Stimulated activated CD4-positive, alpha-beta T cell treated with anti-CD3 and anti-CD28 coated beads, Interleukin-4, amount 100 ng/mL, for 24 hours (primary cell): ENCODE results near the gene KDM3B.

Experiments used
- DNase-seq: peaks from one replicate; pipeline ENCODE4 v3.0.0-alpha.2; 2020

Gene KDM3B

DNA sequence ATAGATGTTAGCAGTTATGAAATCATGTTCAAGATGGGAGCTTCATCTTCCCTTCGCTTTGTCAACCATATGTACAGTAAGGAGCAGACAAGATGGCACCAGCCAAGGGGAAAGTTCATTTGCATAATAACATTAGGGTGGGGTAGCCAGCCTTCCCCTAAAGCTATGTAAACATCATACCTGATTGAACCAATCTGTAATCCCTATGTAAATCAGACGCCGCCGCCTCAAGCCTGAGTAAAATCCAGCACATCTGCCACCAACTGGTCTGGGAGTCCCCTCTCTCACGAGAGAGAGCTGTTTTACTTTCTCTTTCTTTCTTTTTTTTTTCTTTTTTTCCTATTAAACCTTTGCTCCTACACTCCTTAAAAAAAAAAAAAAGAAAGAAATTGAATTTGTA is 55.5 kb downstream of the KDM3B start:
- DNase-seq, result peak; percentile 12

DNA sequence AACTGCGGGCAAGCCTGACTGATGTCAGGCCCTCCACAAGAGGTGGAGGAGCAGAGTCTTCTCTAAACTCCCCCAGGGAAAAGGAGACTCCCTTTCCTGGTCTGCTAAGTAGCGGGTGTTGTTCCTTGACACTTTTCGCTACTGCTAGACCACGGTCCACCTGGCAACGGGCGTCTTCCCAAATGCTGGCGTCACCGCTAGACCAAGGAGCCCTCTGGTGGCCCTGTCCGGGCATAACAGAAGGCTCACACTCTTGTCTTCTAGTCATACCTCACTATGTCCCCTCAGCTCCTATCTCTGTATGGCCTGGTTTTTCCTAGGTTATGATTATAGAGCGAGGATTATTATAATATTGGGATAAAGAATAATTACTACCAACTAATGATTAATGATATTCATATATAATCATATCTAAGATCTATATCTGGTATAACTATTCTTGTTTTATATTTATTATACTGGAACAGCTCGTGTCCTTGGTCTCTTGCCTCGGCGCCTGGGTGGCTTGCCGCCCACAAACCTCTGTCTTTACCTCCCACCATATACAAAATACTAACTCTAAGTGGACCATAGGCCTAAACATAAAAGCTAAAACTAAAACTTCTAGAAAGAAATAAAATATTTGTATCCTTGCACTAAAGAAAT is 58.6 kb downstream of the KDM3B start:
- DNase-seq, result peak; percentile 25

DNA sequence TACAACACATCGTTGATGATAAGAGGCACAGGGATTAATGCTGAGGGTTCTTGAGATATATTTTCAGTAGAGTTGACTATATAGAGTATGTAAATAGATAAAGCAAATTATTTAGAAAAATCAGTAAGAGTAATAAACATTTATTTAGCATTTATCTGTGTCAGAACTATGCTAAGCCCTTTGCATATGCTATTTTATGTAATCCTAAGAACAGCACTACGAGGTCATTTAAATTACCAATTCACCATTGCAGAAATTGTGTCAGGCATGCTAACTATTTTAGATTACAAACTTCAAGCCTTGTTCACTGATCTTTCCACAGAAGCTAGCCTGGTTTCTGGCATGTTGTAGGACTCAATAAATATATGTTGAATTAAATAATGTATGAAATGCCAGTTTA is 66.0 kb downstream of the KDM3B start:
- DNase-seq, result no peak

DNA sequence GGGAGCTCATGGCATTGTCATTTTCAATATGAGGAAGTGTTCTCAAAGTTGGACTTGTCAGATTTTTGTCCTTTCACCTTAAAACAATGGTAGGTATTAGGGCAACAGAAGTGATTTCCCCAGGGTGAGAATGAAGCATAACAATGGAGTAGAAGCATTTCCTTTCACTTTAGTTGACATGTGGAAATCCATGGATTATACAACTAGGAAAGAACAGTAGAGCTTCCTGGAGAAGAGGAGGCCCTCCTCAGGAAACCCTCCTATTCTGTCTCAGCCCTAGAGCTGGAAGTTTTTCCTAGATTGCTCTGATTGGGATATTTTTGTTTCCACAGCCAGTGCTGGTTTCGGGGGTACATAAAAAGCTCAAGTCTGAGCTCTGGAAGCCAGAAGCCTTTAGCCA is 72.6 kb downstream of the KDM3B start:
- no peak for DNase-seq

DNA sequence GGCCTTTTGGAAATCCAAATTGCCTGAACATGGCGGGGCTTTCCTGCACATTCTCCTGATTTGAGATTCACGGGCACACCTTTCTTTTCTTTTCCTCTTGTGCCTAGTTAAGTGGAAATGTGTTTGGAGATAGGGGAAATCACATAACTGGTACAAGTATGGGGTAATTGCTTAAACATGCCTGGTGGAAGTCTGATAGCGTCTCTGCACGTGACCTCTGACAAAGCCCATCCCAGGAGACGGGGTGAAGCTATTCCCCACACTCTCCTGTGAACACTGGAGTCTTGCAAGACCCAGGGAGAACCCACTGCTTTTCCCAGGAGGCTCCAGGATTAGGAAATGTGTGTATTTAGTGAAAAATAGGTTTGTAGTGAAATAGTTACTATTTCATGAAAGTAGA is 83.5 kb downstream of the KDM3B start:
- DNase-seq, result no peak

DNA sequence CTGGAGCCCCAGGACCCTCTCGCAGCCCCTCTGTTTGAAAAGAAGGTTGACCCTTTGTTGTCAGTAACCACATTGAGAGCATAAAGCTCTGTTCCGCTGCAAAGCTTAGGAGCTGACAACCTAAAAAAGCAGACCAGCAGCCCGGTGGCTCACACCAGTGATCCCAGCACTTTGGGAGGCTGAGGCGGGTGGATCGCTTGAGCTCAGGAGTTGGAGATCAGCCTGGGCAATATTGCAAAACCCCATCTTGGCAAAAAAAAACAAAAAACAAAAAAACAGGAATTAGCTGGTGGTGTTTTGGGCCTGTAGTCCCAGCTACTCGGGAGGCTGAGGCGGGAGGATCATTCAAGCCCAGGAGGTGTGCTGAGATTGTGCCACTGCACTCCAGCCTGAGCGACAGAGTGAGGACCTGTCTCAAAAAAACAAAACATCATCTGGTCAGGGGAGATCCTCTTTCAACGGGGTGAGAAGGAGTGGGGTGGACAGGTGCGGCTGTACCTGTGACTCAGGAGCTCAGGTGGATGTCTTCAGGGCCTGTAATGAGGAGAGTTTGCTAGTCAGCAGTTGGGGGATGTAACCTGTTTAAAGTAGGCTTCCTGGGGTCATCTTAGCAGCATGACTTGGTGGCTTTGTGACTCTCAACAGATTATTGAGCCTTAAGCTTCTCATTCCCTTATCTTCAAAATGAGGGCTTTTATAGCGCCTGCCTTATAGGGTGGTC is 85.7 kb downstream of the KDM3B start:
- no peak for DNase-seq

DNA sequence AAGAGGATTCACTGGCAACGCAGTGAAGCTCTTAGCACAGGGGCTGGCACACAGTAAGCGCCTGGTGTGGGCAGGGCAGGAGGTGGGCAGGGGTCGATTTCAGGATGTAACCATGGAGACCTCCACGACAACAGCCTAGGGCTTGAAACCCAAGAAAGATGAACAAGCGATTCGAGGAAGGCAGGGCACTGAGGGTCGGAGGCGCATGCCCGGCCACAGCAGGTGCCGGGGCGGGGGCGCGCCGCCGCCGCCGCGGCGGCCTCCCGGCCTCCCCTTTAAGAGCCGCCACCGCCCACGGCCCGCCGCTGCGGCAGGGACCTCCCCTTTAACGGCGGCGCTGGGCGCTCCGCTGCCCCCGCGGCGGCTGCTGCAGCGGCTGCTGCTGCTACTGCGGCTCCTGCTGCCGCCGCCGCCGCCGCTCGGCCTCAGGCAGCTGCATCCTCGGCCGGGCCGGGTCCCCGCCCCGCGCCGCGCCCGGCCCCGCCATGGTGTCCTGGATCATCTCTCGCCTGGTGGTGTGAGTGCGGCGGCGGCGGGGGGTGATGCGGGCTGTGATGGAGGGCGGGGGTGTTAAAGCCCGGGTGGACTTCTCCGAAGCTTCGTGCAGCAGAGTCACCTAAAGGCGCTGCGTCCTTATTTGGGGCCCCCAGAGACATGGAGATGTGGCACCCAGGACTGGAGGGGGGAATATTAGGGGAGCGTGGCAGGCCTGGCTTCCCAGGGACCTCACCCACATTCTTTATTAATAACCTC is 86.4 kb downstream of the KDM3B start, which contains the start of gene REEP2:
TSS of gene REEP2 (plus strand) at position 334 of the 753 bp plus-strand sequence. CDS start at position 486, 152 bp downstream.
- DNase-seq, result peak; percentile 69

DNA sequence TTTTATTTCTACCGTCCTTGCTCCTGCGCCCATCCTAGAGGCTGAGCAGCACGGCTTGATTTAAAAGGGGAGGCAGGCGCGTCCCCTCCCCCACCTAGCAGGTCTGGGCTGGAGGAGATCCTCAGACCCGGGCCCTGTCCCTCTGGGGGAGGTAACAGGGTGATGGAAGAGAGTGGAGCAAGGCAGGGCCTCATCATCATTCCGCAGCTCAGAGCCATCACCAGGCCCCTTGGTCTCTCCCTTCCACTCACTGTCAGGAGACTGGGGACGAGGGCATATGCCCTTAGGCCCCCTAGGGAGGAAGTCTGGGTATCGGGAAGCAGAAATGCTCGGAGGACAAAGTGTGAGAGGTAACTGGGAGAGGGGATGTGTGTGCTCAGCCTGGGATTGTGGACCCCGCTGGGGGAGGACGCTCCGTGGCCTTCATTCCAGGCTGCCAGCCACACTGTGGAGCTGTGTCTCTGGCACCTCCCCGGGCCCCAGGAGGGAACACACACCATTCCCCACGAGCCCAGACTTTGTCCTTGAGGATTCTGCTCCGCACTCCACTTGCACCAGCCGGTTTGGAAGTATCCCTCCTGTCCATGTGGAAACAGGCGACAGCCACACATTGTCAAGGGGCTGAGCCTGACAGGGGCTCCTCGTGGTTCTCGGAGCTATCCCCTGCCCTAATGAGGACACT is 87.1 kb downstream of the KDM3B start:
- DNase-seq, result no peak

DNA sequence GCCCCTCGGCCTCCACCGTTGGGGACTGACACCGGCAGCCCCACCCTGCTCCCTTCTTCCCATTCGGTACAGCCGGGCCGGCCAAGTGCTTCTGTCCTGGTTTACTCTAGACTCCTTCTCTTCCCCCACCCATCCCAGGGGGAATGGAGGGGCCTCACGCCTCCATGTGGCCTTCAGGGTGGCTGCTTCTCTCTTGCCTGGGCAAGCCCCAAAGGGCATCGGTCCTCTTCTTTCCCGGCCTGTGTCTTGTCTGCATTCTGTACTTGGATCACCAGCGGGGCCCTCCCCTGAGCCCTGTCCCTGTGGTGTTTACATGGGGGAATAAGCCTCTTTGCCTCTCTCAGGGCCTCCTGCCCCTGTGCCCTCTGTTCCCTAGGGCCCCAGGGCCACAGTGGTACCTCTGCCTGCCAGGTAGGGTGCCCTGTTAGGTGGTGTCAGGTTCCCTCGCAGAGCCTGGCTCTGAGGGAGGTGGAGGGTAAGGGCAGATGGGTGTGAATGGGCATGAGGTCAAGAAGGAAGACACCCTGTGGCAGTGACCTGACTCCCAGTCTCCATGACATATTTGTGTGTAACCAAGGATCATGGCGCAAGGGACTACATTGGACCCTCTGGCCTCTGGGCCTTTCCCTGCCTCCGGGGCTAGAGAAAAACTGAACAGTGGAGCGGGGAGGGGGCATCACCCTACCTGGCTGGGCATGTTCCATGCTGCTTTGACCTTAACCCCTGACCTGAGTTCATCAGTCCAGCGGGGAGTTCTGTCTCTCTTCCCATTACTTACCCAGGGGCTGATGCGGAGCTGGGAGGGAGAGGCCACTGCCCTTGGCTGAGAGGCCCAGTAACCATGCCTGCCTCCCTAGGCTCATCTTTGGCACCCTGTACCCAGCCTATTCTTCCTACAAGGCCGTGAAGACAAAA is 87.9 kb downstream of the KDM3B start:
- no peak for DNase-seq

DNA sequence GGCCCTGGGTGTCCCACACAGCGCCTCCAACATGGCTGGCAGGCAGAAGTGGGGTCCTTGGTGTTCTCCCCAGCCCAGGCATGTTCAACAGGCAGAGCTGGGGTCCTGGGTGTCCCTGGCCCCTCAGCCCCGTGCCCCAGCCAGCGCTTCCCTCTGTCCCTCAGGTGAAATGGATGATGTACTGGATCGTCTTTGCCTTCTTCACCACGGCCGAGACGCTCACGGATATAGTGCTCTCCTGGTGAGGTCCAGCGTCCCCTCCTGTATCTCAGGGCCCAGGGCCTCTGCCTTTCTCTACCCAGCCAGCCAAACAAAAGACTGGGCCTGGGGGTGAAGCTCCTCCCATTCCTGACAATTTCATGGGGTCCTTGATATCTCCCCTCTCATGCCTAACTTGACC is 88.7 kb downstream of the KDM3B start:
- DNase-seq, result no peak

DNA sequence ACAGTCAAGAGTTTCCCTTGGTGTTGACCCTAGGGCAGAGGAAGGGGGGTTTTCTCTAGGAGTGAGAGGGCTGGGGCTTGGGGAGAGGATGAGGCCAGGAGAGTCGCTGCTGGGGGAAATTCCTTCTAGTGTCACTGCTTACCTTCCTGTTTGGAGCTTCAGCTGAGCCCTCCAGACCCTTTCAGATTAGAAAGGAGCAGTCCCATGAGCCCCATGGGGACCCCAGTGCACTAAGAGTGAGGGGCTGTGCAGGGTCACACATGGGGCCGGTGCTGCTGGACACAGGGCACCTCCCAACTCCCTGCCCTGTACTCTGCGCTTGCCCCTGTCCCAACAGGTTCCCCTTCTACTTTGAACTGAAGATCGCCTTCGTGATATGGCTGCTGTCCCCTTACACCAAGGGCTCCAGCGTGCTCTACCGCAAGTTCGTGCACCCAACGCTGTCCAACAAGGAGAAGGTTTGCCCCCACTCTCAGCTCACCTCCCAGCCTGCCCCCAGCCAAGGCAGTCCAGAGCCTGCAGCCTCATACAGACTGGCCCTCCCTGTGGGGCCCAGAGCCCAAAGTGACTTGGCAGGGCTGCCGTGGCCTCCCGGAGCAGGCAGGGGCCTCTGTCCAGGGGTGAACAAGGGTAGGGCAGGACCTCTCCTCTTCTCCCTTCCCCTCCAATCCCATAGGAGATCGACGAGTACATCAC is 91.7 kb downstream of the KDM3B start:
- DNase-seq, result no peak

DNA sequence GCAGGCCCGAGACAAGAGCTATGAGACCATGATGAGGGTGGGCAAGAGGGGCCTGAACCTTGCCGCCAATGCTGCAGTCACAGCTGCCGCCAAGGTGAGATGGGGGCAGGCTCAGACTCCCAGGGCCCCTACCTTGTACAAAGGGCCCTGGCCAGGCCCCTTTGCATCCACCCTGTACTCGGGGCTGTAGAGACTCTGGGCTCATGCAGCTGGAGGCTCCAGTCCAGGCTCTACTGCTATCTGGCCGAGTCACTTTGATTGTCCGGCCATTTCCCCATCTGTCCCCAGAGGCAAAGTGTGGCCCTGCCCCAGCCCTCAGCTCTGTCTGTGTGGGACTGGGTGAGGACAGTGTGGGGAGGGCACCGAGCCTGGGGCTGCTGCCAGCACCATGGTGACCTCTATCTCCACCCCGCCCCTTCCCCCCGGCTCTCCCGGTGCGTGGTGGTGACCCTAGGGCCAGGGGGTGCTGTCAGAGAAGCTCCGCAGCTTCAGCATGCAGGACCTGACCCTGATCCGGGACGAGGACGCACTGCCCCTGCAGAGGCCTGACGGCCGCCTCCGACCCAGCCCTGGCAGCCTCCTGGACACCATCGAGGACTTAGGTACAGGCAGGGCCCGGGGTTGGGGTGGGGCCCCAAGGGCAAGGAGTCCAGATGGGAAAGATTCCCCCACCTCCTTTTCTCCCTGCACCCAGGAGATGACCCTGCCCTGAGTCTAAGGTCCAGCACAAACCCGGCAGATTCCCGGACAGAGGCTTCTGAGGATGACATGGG is 92.5 kb downstream of the KDM3B start:
- no peak for DNase-seq

DNA sequence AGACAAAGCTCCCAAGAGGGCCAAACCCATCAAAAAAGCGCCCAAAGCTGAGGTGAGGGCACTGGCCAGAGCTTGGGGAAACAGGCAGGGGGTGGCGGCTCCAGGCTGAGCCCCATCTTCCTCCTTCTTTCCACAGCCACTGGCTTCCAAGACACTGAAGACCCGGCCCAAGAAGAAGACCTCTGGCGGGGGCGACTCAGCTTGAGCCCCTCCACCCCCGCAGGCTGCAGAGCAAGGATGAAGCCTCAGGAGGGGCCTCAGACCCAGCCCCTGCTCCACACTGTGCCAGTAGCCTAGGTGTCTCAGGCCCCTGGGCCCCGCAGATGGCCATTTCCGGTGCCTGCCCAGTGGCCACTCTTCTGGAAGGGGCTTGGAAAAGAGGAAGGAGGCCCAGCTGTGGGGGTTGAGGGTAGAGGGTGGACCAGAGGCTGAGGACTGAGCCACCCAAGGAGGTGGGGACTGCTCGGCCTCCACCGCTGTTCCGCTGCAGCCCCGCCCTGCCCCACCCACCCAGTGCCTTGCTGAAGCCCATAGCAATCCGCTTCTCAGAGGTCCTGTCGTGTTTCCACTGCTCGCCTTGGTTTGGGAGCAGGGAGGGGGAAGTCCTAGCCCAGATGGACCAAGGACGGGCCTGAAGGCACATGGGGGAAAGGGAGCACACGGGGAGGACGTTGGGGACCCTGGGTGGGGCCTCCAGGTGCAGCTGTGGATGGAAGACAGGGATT is 93.2 kb downstream of the KDM3B start:
- DNase-seq, result no peak

DNA sequence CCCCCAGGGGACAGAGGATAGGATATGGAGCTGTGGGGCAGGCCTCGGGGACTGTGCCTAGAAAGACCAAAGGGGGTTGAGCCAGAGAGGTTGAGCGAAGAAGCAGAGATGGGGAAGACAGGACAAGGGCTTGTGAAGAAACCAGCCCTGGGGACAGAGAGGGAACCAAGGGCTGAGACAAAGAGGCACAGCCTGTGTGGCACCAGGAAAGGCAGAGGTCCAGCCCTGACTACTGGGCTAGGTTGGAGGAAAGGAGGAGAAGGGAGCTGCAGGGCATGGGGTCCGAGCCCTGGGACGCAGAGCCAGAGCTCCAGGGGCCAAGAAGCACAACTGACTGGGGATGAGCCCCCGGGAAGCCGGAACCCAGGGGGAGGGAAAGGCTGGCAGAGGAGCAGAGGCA is 95.6 kb downstream of the KDM3B start:
- DNase-seq, result no peak

DNA sequence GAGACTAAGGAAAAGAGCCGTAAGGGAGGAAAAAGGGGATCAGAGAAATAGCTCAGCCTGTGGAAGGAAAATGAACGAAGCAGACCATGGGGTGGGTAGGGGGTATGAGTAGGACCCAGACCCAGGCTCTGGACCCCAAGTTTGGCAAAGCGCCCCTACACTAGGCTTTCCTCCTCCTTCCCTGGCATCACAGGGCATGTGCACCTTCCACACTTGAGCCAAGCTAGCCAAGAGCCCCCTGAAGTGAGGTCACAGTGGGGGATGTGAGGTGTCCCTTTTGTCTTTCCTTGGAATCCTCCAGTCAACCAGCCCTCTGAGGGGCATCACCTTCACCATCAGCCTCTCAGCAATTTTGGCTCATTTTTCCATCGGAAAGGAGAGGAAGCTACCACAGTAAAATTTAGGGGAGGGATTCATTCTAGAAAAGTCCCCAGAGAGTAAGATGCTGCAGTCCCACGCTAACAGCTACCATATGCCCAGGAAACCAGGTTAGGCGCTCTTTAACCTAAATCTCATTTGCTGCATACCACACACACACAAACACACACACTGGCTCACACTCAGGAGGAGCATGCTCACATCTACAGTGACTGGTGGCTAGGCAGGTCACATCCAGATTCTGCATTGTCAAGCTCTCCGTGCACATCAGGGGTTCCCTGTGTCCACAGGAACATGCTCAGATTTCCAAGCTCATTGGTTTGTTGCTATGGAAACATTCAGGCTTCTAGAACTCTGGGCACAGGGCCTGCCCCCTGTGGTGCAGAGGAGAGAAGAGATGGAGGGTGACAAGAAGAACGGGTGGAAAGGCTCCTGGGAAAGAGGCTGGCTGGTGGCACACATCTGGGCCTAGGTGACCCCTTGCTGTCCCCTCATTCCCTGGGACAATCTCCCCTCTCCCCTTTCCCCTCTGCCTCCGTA is 96.3 kb downstream of the KDM3B start:
- DNase-seq, result no peak

DNA sequence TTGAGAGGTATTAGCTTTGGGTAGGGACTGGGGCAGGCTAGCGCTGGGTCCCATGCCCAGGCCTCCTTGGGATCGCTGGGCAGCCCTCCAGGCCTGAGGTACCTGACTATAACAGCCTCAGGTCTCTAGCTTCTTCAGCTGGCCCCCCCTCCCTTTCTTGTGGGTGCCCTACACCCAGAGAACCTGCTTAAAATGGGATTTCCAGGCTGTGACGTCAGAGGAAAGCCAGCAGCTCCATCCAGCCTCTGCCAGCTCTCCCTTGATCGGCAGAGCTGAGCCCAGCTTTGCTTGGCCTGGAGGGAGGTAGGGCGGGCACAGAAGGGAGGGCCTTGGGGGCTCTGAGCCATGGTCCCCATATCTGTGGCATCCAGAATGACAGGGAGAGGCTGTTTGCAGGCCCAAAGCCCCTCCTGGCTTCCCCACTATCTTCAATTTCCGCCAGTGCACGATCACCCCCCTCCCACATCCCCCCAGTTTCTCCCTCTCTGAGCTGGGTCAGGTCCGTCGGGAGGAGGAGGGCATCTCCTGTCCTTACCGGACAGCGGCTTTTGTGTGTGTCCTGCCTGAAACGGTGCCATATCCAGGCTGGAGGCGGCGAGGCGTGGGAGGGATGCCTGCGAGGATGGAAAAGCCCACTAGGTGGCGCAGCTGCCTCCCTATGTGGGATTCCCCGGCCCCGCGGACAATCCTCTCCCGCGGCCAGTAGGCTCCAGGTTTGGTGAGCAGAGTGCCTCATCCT is 97.2 kb downstream of the KDM3B start:
- peak; percentile 85 for DNase-seq

DNA sequence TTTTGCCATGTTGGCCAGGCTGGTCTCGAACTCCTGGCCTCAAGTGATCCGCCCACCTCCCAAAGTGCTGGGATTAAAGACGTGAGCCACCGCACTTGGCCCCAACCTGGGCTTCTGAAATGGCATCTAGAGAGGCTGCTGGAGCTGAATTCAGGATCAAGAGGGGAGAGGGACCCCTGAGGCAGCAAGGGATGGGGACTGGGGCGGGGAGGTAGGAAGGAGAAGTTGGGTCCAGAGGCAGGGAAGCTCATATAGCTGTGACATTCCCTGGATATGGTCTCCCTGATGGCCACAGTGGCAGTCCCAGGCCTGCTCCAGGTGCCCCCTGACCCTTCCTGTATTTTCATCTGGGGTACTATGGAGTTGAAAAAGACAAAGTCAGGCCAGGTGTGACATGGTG is 98.5 kb downstream of the KDM3B start:
- no peak for DNase-seq

DNA sequence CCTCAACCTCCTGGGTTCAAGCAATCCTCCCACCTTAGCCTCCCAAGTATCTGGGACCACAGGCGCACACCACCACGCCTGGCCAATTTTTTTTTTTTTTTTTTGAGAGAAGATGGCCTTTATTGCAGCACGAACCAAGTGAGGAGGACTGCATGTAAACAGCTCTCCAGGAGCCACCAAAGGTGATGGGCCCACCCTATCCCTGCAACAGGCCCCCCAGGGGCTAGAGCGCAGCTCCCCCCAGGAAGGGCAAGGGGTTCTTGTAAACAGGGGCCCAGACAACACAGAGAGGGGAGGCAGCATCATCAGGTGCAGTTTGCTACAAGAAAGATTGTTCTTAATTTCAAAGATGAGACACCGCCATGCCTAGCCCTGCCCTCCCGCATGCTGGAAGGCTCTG is 100.2 kb downstream of the KDM3B start:
- no peak for DNase-seq
